Measurements from ENCODE around the gene SLC6A9.
A peak's percentile ranks its signal among the peaks of the same experiment; 100 is the strongest.

Gene SLC6A9

GRCh38 chr1:44048532-44049215 lies 17.4 kb upstream of the SLC6A9 start:
- no peak for DNase-seq (ENCODE audit: low read depth in 4 of 4, low spot score in 1 of 4)

- no peak for DNase-seq (ENCODE audit: low read depth in 4 of 4, low spot score in 1 of 4)
Observed at GRCh38 chr1:44047131-44047530, 15.9 kb upstream of the SLC6A9 start.

GRCh38 chr1:44045064-44045463 lies 13.8 kb upstream of the SLC6A9 start:
- DNase-seq (ENCODE audit: low read depth in 4 of 4, low spot score in 1 of 4) = no peak

- no peak for DNase-seq (ENCODE audit: low read depth in 4 of 4, low spot score in 1 of 4)
Observed at GRCh38 chr1:44044071-44044801, 13.0 kb upstream of the SLC6A9 start.

- DNase-seq (ENCODE audit: low read depth in 4 of 4, low spot score in 1 of 4) = no peak
Observed at GRCh38 chr1:44043176-44044070, 12.2 kb upstream of the SLC6A9 start.

- no peak for DNase-seq (ENCODE audit: low read depth in 4 of 4, low spot score in 1 of 4)
Observed at GRCh38 chr1:44040846-44041245, 9.6 kb upstream of the SLC6A9 start.

- DNase-seq (ENCODE audit: low read depth in 4 of 4, low spot score in 1 of 4) = no peak
Observed at GRCh38 chr1:44040418-44040817, 9.2 kb upstream of the SLC6A9 start.

- no peak for DNase-seq (ENCODE audit: low read depth in 4 of 4, low spot score in 1 of 4)
Observed at GRCh38 chr1:44038876-44039657, 7.8 kb upstream of the SLC6A9 start.

- no peak for DNase-seq (ENCODE audit: low read depth in 4 of 4, low spot score in 1 of 4)
Observed at GRCh38 chr1:44037154-44037553, 5.9 kb upstream of the SLC6A9 start.

GRCh38 chr1:44036409-44037139 lies 5.3 kb upstream of the SLC6A9 start:
- peak; percentile 26 to 52 (median 39) for DNase-seq (ENCODE audit: low read depth in 4 of 4, low spot score in 1 of 4)

GRCh38 chr1:44035726-44036408 lies 4.6 kb upstream of the SLC6A9 start:
- DNase-seq (ENCODE audit: low read depth in 4 of 4, low spot score in 1 of 4) = no peak

GRCh38 chr1:44034976-44035716 lies 3.9 kb upstream of the SLC6A9 start:
- DNase-seq (ENCODE audit: low read depth in 4 of 4, low spot score in 1 of 4) = no peak

- no peak for DNase-seq (ENCODE audit: low read depth in 4 of 4, low spot score in 1 of 4)
Observed at GRCh38 chr1:44034423-44034822, 3.2 kb upstream of the SLC6A9 start.

- no peak for DNase-seq (ENCODE audit: low read depth in 4 of 4, low spot score in 1 of 4)
Observed at GRCh38 chr1:44033756-44034155, 2.5 kb upstream of the SLC6A9 start.

GRCh38 chr1:44033041-44033575 lies 1.8 kb upstream of the SLC6A9 start:
- no peak for DNase-seq (ENCODE audit: low read depth in 4 of 4, low spot score in 1 of 4)

GRCh38 chr1:44032170-44032790 lies 1.0 kb upstream of the SLC6A9 start:
- no peak for DNase-seq (ENCODE audit: low read depth in 4 of 4, low spot score in 1 of 4)

GRCh38 chr1:44030605-44031251 lies 534 bp downstream of the SLC6A9 start:
- DNase-seq (ENCODE audit: low read depth in 4 of 4, low spot score in 1 of 4) = peak in 3 of 4 experiments; percentile 20 to 28 (median 22)

All from stimulated activated CD4-positive, alpha-beta T cell treated with anti-CD3 and anti-CD28 coated beads, Interleukin-1b, Interleukin-23, amount 100 ng/mL, for 24 hours (primary cell).